Measurements from ENCODE around the gene TCEANC.

Gene TCEANC

DNA sequence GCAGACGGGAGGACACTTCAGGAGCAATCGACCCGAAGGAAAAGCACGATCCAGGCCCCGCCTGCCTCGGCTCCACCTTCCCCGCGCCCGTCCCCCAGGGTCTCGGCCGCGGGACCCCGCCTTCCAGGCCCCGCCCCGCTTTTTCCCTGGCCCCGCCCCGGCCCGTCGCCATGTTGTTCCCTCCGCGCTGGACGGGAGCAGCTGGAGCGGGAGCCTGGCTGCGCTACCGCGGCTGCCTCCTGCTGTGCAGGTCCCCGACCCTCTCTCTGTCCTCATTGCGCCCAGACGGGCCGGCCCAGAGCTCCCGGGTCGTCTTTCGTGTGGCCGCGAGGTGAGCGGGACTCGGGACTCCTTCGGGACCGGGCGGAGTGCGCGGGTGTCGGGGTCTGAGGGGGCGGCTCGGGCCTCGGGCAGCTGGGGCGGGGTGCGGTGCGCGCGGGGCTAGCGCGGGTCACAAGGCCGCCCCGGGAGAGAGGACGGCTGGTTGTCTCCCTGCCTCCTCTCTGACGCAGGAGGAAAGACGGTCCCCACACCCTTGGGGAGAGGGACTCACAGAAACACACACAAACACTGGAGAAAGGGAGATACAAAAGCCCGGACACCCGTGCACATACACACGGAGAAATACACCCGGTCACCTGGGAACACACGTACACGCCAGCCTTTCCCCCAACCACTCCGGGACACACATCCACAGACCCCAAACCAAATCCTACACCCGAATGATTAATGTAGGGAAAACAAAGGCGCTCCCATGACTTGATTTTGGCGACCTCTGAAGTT, 36.2 kb downstream of the TCEANC start, which contains the start of gene RAB9A (continued):
- 0 out of 2 replicates have a peak, but pooled peaks have one; percentile 70 for TF ChIP-seq ZFP37 (tag by site-specific recombination; IDR thresholded peaks at IDR 0.05)
- TF ChIP-seq ZNF2 (tag by site-specific recombination; IDR thresholded peaks at IDR 0.05): no peak
- TF ChIP-seq, protein P1, sequence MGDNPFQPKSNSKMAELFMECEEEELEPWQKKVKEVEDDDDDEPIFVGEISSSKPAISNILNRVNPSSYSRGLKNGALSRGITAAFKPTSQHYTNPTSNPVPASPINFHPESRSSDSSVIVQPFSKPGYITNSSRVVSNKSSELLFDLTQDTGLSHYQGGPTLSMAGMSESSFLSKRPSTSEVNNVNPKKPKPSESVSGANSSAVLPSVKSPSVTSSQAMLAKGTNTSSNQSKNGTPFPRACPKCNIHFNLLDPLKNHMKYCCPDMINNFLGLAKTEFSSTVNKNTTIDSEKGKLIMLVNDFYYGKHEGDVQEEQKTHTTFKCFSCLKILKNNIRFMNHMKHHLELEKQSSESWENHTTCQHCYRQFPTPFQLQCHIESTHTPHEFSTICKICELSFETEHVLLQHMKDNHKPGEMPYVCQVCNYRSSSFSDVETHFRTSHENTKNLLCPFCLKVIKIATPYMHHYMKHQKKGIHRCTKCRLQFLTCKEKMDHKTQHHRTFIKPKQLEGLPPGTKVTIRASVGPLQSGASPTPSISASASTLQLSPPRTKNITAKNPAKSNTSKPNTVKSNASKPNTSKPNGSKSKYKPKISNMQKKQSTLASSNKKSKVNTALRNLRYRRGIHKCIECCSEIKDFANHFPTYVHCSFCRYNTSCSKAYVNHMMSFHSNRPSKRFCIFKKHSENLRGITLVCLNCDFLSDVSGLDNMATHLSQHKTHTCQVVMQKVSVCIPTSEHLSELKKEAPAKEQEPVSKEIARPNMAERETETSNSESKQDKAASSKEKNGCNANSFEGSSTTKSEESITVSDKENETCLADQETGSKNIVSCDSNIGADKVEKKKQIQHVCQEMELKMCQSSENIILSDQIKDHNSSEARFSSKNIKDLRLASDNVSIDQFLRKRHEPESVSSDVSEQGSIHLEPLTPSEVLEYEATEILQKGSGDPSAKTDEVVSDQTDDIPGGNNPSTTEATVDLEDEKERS (tag by site-specific recombination; IDR thresholded peaks at IDR 0.05): no peak
- 0 out of 2 replicates have a peak, but pooled peaks have one; percentile 12 for TF ChIP-seq REST (tag by site-specific recombination; IDR thresholded peaks at IDR 0.05)
- TF ChIP-seq ZNF692 (tag by site-specific recombination; IDR thresholded peaks at IDR 0.05): peak; percentile 59; the same call in 1 of the 2 replicates
- peak; percentile 79 for TF ChIP-seq SP2 (tag by site-specific recombination; IDR thresholded peaks at IDR 0.05)
- TF ChIP-seq, protein P2, sequence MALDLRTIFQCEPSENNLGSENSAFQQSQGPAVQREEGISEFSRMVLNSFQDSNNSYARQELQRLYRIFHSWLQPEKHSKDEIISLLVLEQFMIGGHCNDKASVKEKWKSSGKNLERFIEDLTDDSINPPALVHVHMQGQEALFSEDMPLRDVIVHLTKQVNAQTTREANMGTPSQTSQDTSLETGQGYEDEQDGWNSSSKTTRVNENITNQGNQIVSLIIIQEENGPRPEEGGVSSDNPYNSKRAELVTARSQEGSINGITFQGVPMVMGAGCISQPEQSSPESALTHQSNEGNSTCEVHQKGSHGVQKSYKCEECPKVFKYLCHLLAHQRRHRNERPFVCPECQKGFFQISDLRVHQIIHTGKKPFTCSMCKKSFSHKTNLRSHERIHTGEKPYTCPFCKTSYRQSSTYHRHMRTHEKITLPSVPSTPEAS (tag by site-specific recombination; IDR thresholded peaks at IDR 0.05): no peak
- TF ChIP-seq ZNF571 (tag by site-specific recombination; IDR thresholded peaks at IDR 0.05): no peak
- no peak for TF ChIP-seq PRDM4 (tag by site-specific recombination; IDR thresholded peaks at IDR 0.05)
- TF ChIP-seq ZNF768 (tag by site-specific recombination; IDR thresholded peaks at IDR 0.05): no peak
- no peak for TF ChIP-seq ZNF202 (tag by site-specific recombination; IDR thresholded peaks at IDR 0.05; ENCODE audit: borderline replicate concordance)
- no peak for TF ChIP-seq ZNF10 (tag by site-specific recombination; IDR thresholded peaks at IDR 0.05)
- TF ChIP-seq ZNF416 (tag by site-specific recombination; IDR thresholded peaks at IDR 0.05): no peak
- TF ChIP-seq, protein P3, sequence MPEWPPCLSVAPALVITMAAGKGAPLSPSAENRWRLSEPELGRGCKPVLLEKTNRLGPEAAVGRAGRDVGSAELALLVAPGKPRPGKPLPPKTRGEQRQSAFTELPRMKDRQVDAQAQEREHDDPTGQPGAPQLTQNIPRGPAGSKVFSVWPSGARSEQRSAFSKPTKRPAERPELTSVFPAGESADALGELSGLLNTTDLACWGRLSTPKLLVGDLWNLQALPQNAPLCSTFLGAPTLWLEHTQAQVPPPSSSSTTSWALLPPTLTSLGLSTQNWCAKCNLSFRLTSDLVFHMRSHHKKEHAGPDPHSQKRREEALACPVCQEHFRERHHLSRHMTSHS (tag by site-specific recombination; IDR thresholded peaks at IDR 0.05): no peak
- TF ChIP-seq ZNF302 (tag by site-specific recombination; IDR thresholded peaks at IDR 0.05; ENCODE audit: low read depth): no peak
- no peak for TF ChIP-seq ZNF549 (tag by site-specific recombination; IDR thresholded peaks at IDR 0.05)
- no peak for TF ChIP-seq ZNF521 (tag by site-specific recombination; IDR thresholded peaks at IDR 0.05)
- TF ChIP-seq ZNF645 (tag by site-specific recombination; IDR thresholded peaks at IDR 0.05): no peak
- TF ChIP-seq FEZF1 (tag by site-specific recombination; IDR thresholded peaks at IDR 0.05): no peak
- TF ChIP-seq ZNF292 (tag by site-specific recombination; IDR thresholded peaks at IDR 0.05; ENCODE audit: borderline replicate concordance, low read depth): no peak
- no peak for TF ChIP-seq ZNF626 (tag by site-specific recombination; IDR thresholded peaks at IDR 0.05)
- TF ChIP-seq, protein P4, sequence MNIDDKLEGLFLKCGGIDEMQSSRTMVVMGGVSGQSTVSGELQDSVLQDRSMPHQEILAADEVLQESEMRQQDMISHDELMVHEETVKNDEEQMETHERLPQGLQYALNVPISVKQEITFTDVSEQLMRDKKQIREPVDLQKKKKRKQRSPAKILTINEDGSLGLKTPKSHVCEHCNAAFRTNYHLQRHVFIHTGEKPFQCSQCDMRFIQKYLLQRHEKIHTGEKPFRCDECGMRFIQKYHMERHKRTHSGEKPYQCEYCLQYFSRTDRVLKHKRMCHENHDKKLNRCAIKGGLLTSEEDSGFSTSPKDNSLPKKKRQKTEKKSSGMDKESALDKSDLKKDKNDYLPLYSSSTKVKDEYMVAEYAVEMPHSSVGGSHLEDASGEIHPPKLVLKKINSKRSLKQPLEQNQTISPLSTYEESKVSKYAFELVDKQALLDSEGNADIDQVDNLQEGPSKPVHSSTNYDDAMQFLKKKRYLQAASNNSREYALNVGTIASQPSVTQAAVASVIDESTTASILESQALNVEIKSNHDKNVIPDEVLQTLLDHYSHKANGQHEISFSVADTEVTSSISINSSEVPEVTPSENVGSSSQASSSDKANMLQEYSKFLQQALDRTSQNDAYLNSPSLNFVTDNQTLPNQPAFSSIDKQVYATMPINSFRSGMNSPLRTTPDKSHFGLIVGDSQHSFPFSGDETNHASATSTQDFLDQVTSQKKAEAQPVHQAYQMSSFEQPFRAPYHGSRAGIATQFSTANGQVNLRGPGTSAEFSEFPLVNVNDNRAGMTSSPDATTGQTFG (tag by site-specific recombination; IDR thresholded peaks at IDR 0.05; ENCODE audit: borderline replicate concordance): no peak
